GM21360 (cell line): ENCODE data around the gene RXFP4.
"Not testable (repeated sequence)": the region's sequence is repeated elsewhere in the genome, so short reads cannot be mapped to it uniquely, and the experiment has no call there.

Source experiments
- ATAC-seq: cut with Tn5 transposase; IDR thresholded peaks from one replicate; pipeline ENCODE4 v1.9.1; 2021; ENCODE audit warnings: mild to moderate bottlenecking, moderate library complexity; ENCODE audit not compliant: unreplicated experiment

Gene RXFP4, protein sequence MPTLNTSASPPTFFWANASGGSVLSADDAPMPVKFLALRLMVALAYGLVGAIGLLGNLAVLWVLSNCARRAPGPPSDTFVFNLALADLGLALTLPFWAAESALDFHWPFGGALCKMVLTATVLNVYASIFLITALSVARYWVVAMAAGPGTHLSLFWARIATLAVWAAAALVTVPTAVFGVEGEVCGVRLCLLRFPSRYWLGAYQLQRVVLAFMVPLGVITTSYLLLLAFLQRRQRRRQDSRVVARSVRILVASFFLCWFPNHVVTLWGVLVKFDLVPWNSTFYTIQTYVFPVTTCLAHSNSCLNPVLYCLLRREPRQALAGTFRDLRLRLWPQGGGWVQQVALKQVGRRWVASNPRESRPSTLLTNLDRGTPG

GRCh38 chr1:155940993-155941844, at the start of gene RXFP4:
Gene RXFP4, plus strand, starts transcription at chr1:155941638. Its CDS starts 72 bp downstream, at chr1:155941710.
- ATAC-seq, result no peak

- no peak for ATAC-seq
Measured at GRCh38 chr1:155892796-155893195, 48.6 kb upstream of the RXFP4 start.

DNA sequence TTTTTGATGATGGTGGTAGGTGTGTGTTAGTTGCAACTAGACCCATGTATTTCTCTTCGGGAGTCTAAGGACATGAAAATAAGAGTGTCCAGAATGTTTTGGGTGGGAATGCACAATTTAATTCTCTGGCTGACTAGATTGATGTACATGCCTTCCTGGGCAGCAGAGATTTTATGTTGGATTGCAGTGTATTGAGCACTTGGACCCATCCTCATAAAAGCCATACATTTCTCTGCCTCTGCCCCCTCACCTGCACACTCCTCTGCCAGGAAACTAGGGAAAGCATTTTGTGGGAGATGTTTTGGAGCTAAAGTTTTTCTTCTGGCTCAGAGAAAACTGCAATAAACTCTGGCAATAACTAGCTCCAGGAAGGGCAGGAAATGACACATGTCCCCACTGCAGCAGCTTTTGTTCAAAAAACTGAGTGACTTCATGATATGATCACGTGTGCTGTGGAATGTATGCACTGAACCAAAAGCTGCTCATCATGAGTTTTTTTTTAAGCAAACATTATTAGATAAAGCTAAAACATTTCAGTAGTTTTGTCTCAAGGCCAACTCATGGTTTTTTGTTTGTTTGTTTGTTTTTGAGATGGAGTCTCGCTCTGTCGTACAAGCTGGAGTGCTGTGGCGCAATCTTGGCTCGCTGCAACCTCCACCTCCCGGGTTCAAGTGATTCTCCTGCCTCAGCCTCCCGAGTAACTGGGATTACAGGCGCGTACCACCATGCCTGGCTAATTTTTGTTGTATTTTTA, 47.9 kb upstream of the RXFP4 start:
- no peak for ATAC-seq

- ATAC-seq, result not testable (repeated sequence)
Measured at GRCh38 chr1:155895617-155896016, 45.8 kb upstream of the RXFP4 start.

- not testable (repeated sequence) for ATAC-seq
Measured at GRCh38 chr1:155896476-155896875, 45.0 kb upstream of the RXFP4 start.

GRCh38 chr1:155897746-155898145, 43.7 kb upstream of the RXFP4 start:
- no peak for ATAC-seq

DNA sequence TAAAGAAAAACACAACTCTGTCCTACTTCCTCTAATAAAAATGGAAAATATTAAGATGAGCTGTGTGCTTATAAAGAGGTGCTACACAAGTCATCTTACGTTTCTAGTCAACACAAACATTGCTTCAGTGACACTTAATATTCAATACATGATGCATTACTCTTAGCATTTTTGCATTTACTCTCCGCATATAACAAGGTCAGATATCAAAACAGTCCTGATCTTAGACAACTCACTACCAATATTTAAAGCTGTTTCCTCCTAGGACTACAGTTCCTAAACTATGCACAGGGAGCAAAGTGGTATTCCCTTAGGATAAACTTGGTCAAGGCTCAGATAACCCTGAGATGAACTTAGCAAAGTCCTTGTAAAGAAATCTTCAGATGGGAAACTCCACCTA, 42.5 kb upstream of the RXFP4 start:
- ATAC-seq, result no peak

DNA sequence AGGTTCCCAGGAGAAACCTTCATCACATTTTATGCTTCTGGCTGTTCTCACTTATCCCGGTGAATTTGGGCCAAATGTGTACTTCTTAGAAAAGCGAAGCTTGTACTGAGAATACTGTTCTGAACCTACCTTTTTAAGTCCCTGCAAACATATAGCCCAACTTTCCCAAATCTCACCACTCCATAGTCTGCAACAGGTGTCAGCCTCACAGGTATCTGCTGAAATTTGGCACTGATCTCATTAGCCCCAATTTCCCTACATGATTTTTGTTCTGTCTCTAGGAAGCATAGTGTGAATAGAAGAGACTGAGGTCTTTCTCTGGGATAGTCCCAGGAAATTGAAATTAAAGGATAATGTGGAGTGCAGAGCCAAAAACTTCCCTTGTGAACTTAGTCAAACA, 41.8 kb upstream of the RXFP4 start:
- no peak for ATAC-seq

- ATAC-seq, result no peak
Measured at GRCh38 chr1:155900161-155900560, 41.3 kb upstream of the RXFP4 start.

DNA sequence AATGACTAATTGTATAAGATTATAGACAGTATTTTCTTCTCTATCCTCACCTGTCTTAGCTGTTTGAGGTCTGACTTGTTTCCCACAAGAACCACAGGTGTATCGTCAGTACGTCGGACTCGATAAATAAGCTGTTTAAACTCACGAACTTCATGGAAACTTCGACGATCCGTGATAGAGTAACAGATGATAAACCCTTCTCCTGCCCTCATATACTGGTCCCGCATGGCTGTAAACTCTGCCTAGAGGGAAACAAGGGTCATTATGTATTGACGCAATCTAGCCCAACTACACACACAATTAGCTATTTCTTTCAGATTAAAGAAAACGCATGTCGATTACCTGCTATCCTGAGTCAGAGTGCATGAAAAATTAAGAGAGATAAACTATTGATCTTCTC, 37.2 kb upstream of the RXFP4 start:
- ATAC-seq, result no peak

GRCh38 chr1:155909894-155910293, 31.5 kb upstream of the RXFP4 start:
- ATAC-seq, result no peak

DNA sequence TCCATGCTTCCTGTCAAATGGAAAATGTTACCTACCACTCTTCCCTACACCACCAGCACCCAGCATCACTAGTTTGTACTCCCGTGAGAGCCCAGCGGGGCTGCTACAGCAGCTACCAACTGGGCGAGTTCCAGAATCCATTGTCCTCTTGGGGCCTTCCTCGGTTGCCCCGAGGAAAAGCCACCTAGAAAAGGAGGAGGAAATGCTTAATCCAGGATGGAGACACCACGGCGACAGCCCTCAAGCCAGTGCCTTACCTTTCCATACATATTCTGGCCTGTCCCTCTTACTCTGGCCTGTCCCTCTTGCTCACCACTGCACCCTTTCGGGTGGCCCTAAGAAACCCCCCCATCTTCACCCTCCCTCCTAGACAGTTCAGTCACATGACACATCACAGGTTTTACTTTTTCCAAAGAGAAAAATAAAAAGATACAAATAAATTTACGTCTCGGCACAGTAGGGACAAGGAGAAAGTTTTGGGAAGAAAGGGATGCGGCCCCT, 30.8 kb upstream of the RXFP4 start:
- no peak for ATAC-seq

DNA sequence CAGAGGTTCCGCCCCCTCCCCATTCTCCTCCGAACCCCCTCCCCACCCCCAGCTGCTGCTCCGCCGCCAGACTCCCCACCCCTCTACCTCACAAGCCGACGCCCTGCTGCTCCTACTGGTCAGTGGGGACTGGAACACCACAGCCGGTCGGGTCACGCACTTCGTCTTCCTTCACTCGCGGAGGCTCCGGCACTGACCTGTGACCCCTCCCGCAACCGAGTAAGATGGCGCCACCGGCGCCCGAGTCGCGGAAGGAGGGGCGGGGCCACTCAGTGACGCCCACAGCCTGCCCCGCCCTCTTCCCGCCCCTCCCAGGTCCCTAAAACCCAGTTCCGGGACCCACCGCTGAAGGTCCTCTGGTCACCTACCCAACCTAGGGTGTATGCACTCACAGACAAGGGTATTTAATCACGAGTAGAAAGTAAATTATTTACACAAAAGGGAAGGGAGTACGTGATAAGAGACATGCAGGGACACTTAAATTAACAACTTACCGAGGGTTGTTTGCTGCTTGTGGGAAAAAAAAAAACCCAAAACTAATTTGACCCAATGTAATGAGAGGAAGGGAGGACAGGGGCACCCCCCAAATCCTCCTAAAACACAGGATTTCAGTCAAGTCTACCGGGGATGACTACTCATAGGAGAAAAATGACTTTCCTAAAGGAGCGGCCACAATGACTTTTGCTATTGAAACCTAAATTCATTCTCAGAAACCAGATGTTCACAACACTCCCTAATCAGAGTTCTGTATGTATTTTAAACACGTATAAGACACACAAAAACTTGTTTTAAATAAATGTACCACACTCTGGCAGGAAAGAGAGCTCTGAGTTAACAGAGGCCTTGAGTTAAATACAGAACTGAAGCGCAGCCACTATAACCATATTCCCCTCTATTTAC, 30.0 kb upstream of the RXFP4 start, which contains the start of gene RIT1:
Gene RIT1, minus strand, starts transcription at position 194 of the 900 bp plus-strand sequence. CDS start 588 bp downstream, outside the sequence.
- peak; percentile 79 for ATAC-seq

DNA sequence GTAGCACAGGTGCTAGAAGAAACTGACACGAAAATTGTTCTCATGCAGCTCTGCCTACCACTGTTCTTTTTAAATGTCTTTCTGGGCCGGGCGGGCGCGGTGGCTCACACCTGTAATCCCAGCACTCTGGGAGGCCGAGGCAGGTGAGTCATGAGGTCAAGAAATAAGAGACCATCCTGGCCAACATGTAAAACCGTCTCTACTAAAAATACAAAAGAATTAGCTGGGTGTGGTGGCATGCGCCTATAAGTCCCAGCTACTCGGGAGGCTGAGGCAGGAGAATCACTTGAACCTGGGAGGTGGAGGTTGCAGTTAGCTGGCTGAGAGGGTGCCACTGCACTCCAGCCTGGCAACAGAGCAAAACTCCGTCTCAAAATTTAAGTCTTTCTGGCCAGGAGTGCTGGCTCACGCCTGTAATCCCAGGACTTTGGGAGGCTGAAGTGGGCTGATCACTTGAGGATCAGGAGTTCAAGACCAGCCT, 29.3 kb upstream of the RXFP4 start:
- ATAC-seq, result no peak

DNA sequence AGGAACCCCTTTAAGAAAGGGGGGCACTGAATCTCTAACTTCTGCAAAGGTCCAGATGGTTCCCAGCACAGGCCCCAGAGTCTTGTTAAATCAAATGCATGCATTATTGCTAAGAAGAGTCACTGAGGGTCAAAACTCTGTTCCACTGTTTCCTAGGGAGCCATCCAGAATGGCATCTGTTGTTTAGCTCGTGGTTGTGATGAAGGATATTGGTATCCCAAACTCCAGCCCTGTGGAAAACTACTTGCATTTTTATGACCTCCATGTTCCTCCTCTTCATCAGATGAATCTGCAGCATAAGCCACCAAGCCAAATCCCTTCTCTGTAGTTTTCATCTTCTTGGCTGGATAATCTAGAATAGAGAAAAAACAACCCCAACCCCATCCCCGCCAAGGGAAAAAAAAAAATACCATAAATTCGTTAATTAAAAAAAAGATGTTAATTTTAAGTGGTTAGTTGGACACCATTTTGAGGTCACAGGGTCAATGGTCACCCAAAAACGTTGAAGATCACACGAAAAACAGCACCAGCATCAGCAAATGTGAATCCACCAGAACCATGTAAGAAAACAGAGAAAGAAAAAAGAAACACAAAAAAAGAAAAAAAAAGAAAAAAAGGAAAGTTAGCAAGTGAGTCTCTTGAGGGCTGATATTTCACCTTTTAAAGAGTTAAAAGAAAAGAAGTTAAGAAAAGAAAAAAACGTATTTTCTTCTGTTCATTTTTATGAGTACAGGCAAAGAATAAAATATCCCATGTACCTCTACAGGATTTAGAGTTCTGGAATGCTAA, 27.3 kb upstream of the RXFP4 start:
- ATAC-seq, result no peak

GRCh38 chr1:155918660-155919059, 22.8 kb upstream of the RXFP4 start:
- no peak for ATAC-seq

GRCh38 chr1:155919801-155920200, 21.6 kb upstream of the RXFP4 start:
- no peak for ATAC-seq

GRCh38 chr1:155920717-155921116, 20.7 kb upstream of the RXFP4 start:
- ATAC-seq, result no peak

DNA sequence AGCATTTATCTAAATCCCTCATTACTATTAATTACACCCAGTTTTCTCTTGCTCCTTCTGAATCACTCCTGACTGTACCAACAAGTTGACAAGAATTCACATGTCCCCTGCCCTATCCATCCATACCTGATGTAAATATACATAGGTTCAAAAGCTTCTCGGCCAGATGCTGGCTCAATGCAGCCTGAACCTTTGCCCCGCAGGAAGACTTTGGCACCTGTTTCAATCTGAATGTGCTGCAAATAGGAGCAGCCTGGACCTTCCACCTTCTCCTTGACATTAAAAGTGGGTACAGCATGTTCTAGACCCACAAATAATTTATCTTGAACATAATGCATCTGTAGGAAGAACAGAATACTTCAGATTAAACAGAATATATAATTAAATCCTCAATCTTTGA, 15.9 kb upstream of the RXFP4 start:
- no peak for ATAC-seq
